ENCODE data around the gene ACTL7A. TPM values are rescaled to one million over a fixed set of nuclear protein-coding genes. Genes with fewer than 3 reads are reported as not detected.

Gene ACTL7A
- total RNA-seq, 2 donors from 2014 or later: not detected

GRCh38 chr9:108900176-108900575 is 38.1 kb downstream of the ACTL7A start:
- Histone ChIP-seq H3K27me3 (no peaks in the 10 kb centered on the region), H3K36me3 (peaks cover 7% of the 10 kb centered on the region), H3K27ac (no peak overlapping the region), H3K4me3 (no peak overlapping the region), H3K9me3 (no peaks in the 10 kb centered on the region), H3K4me1 (no peaks in the 10 kb centered on the region), H3K9ac (ENCODE audit: low read depth in 2 of 2, low read length in 2 of 2) (no peak overlapping the region)
- no peak for TF ChIP-seq CTCF (IDR thresholded peaks at IDR 0.05)
- intact Hi-C loops (cut with DNase I): no loop called here
- DNase-seq: no peak

GRCh38 chr9:108903420-108904103 is 41.5 kb downstream of the ACTL7A start:
- no peak for TF ChIP-seq CTCF (IDR thresholded peaks at IDR 0.05)
- Histone ChIP-seq H3K4me1 (no peaks in the 10 kb centered on the region), H3K27ac (no peak overlapping the region), H3K4me3 (no peak overlapping the region), H3K36me3 (no peaks in the 10 kb centered on the region), H3K9me3 (no peaks in the 10 kb centered on the region), H3K27me3 (no peaks in the 10 kb centered on the region), H3K9ac (ENCODE audit: low read depth in 2 of 2, low read length in 2 of 2) (no peak overlapping the region)
- DNase-seq: no peak
- intact Hi-C loops (cut with DNase I): no loop called here

GRCh38 chr9:108904161-108904560 is 42.1 kb downstream of the ACTL7A start:
- no peak for DNase-seq
- TF ChIP-seq CTCF (IDR thresholded peaks at IDR 0.05): no peak
- Histone ChIP-seq H3K4me3 (no peak overlapping the region), H3K9ac (ENCODE audit: low read depth in 2 of 2, low read length in 2 of 2) (no peak overlapping the region), H3K27me3 (no peaks in the 10 kb centered on the region), H3K36me3 (no peaks in the 10 kb centered on the region), H3K27ac (no peak overlapping the region), H3K4me1 (no peaks in the 10 kb centered on the region), H3K9me3 (no peaks in the 10 kb centered on the region)
- intact Hi-C loops (cut with DNase I): no loop called here

GRCh38 chr9:108905494-108905893 is 43.4 kb downstream of the ACTL7A start:
- Histone ChIP-seq H3K36me3 (no peaks in the 10 kb centered on the region), H3K9ac (ENCODE audit: low read depth in 2 of 2, low read length in 2 of 2) (no peak overlapping the region), H3K27me3 (no peaks in the 10 kb centered on the region), H3K4me3 (no peak overlapping the region), H3K4me1 (no peaks in the 10 kb centered on the region), H3K27ac (no peak overlapping the region), H3K9me3 (no peaks in the 10 kb centered on the region)
- TF ChIP-seq CTCF (IDR thresholded peaks at IDR 0.05): no peak
- intact Hi-C loops (cut with DNase I): no loop called here
- DNase-seq: no peak

GRCh38 chr9:108910402-108910801 is 48.3 kb downstream of the ACTL7A start:
- H3K4me3 ChIP-seq: no peak overlapping the region
- no peaks in the 10 kb centered on the region for H3K4me1 ChIP-seq
- H3K27me3 ChIP-seq: no peaks in the 10 kb centered on the region
- H3K9ac ChIP-seq (ENCODE audit: low read depth in 2 of 2, low read length in 2 of 2): no peak overlapping the region
- H3K36me3 ChIP-seq: no peaks in the 10 kb centered on the region
- DNase-seq: no peak
- no peak for TF ChIP-seq CTCF (IDR thresholded peaks at IDR 0.05)
- intact Hi-C loops (cut with DNase I): no loop called here
- no peak overlapping the region for H3K27ac ChIP-seq
- no peaks in the 10 kb centered on the region for H3K9me3 ChIP-seq

All from colonic mucosa (tissue), 4 donors.